Stimulated activated CD4-positive, alpha-beta T cell treated with anti-CD3 and anti-CD28 coated beads, Interleukin-12 subunit alpha, Interleukin-12 subunit beta, amount 100 ng/mL, for 24 hours (primary cell): ENCODE results near the gene NDOR1.

Source experiments
- DNase-seq, 2 experiments: peaks; one replicate each; pipeline ENCODE4 v3.0.0-alpha.2; 2020; ENCODE audit warnings: low read depth in 2 of 2

The NDOR1 gene

GRCh38 chr9:137167747-137168572 lies 37.5 kb upstream of the NDOR1 start:
- DNase-seq = no peak

- DNase-seq = no peak
Measured at GRCh38 chr9:137168573-137168903, 37.0 kb upstream of the NDOR1 start.

DNA sequence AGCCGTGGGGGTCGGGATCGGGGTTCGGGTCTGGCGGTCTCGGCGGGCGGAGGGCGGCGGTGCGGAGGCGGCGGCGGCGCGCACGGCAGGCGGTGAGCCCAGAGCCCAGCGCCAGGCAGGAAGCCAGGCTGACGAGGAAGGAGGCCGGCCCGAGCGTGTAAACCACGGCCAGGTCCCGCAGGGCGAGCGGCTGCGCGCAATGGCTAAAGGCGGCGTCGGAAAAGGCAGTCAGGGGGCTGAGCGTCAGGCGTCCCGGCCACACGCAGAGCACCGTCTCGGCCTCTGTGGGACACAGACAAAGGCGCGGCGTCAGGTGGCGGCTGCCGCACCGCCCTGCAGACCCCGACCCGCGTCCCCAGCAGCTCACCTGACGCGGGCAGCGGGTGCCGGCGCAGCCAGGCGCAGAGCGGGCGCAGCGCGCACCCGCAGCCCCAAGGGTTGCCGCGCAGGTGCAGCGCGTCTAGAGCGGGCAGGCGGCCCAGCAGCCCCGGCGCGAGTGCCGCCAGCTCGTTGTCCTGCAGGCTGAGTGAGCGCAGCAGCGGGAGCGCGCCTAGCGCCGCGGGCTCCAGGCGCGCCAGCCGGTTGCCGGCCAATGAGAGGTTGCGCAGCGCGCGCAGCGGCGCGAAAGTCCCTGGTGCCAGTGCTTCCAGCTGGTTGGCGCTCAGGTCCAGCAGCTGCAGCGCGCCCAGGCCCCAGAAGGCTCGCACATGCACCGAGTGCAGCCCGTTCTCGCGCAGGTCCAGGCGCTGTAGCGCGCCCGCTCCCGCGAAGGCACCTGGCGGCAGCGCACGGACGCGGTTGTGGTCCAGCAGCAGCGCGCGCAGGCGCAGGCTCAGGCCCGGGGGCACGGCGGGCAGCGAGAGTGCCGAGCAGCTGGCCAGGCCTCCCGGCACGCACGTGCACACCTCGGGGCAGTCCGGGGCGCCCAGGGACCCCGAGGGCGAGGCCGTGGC lies 36.3 kb upstream of the NDOR1 start:
- no peak for DNase-seq

- no peak for DNase-seq
Measured at GRCh38 chr9:137169896-137170358, 35.6 kb upstream of the NDOR1 start, which contains the start of gene LRRC26. LRRC26 (minus strand) TSS chr9:137170051; CDS start chr9:137169943, 108 bp downstream.

- DNase-seq = no peak
Measured at GRCh38 chr9:137170486-137171148, 34.9 kb upstream of the NDOR1 start.

DNA sequence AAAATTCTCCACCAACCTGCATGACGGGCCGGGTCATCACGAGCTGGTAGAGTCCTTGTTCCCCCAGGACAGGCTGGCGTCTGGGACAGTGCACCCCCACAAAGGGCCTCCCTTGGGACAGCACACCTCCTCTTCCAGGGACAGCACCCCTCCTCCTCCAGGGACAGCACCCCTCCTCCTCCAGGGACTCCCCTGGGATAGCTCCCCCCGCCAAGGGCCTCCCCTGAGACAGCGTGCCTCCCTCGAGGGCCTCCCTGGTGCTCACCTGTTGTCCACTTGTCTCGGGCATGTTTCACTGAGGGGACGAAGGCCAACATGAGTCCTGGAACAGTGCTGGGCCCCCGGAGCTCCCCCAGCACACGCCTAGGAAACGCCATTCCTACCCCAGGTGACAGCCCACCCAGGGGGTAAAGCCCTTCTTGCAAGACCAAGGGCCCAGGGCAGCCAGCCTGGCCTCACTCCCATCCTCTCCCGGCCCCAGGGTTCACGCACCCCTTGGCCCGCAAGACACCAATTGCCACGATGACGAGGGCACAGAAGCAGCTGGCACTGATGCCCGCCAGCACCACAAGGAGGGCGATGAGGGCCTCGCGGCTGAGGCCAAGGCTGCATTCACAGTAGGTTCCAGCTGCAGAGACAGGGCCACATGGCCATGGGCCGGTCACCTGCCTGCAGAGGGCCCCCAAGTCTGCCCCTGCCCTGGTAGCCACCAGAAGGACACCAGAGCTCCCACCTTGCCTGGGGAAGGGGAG lies 34.2 kb upstream of the NDOR1 start:
- DNase-seq = no peak

- no peak for DNase-seq
Measured at GRCh38 chr9:137172901-137173795, 32.4 kb upstream of the NDOR1 start.

- DNase-seq = no peak
Measured at GRCh38 chr9:137173796-137174664, 31.5 kb upstream of the NDOR1 start.

DNA sequence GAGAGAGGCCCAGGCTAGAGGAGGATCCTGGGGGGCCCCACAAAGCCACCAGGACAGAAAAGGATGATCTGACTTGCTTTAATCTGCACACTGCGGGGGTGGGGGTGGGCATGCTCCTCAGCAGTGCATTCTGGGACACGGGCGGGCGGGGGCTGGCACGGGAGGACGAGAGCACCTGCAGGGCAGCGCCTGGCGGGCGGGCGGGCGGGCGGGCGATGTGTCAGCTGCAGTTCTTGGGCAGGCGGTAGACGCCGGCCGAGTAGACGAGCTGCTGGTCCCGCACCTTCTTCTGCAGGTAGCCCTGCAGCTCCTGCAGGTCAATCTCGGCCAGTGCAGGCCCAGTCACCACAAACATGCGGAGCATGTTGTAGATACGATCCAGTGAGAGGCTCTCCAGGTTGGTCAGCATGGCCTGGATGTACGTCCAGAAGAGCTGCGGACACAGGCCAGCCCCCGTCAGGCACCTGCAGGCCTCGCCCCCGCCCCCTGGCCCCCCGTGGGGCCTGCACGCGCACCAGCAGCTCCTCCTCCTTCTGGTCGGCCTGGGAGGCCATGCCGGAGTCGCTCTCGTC lies 30.7 kb upstream of the NDOR1 start:
- no peak for DNase-seq

- no peak for DNase-seq
Measured at GRCh38 chr9:137175345-137175961, 30.0 kb upstream of the NDOR1 start.

DNA sequence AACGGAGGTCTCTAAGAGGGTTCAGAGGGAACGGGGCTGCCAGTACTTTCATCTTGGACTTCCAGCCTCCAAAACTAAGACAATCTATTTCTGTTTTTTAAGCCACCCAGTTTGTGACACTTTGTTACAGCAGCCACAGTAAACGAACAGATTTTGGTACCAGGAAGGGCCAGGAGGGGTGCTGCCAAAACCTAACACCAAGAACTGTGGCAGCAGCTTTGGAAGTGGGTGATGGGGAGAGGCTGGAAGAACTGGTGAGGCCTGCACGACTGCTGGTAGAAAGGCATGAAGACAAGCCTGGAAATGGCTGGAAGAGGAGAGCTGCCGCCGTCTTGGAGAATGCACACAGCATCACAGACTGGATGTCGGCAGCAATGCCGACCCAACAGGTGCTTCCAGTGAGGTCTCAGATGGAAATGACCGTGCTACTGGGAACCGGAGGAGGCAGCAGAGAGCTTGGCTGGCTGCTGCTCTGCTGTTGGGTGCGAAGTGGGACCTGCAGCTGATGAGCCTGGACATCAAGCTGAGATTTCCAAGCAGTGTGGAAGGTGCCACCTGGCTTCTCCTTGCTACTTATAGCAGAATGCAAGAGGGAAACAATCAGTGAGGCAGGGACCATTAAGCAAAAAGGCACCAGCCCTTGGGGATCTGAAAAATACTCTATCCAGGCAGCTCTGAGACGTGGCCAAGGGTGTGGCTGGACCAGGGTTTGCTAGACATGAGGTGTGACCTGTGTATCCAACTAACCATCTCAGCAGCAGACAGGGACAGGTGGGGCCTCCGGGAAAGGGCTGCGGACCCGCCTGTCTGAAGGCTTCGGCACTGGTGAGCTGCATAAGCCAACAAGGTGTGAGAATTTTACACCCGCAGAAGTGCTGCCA lies 29.0 kb upstream of the NDOR1 start:
- peak in 1 of 2 experiments; percentile 21 for DNase-seq

DNA sequence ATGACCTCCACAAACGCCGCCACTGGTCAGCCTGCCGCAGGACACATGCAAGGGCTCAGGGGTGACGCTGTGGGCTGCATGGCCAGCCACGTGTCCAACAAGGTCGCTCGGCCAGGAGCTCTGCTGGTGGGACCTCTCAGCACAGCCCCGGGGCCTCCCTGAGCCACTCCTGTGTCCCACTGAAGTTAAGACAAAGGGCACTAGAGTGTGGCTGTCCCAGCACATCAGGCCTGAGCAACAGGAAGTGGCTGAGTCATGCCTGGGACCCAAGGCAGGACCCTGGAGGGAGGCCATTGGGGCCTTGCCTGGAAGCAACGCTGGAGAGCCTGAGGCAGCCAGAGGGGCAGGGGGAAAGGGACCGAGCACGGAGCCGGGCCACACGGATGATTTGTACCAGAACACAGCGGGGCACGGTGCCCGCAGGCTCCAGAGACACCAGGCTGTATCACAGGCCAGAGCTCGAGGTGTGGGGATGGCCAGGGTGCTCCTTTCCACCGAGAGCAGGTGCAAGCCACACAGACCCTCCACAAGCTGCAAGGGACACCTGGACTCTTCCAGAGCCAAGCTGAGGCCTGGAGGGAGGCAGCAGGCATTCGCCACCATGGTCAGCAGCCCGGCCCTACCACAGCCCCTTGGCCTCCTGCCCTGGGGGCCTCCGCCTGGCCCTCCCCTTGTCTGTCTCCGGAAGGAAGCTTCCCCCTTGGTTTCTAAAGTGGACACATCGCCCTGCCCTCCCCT lies 27.1 kb upstream of the NDOR1 start:
- DNase-seq = no peak

- DNase-seq = no peak
Measured at GRCh38 chr9:137178939-137179630, 26.4 kb upstream of the NDOR1 start.

DNA sequence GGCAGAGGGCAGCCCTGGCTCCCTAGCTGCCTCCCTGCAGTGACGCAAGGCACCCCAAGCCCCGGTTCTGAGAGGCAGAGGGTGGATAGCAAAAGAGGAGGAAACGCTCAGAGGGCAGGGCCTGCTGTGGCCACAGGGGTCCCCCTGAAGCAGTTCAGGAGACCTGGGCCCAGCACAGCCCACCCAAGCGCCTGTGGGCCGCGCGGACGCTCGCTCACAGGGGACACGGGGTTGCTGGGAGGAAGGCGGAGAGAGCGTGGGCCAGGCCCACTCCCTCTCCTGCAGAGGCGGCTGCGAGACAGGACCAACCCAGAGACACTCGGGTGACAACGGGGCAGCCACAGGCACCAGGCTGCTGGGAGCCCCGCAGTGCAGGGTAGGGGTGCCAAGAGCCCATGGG lies 25.7 kb upstream of the NDOR1 start:
- no peak for DNase-seq

GRCh38 chr9:137180491-137180890 lies 25.0 kb upstream of the NDOR1 start:
- DNase-seq = no peak

DNA sequence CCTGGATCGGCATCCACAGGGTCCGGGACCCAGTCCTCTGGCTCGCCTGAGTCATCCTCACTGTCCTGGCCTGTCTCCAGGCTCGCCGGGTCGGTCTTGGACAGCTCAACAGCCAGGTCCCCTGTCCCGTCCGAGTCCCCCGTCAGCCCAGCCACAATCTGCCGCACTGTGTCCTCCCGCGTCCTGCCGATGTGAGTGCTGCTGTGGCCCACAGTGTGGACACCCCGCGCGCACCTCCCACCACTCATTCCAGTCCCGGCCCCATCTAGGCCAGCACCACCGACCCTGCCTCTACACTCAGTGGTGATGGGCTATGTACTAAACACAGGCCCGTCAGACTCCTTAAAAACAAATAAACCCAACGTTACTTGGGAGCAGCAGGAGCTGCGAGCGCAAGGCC lies 23.8 kb upstream of the NDOR1 start:
- no peak for DNase-seq
